Mesendoderm (in vitro differentiated cells): Measurements from ENCODE around the gene IL17REL.

Experiments
- DNase-seq: peaks from one replicate; pipeline ENCODE4 v3.0.0; 2013
- H2AK5ac ChIP-seq: 2 replicates; pipeline ENCODE4 v1.6.1; 2013; ENCODE audit warnings: low read length, inconsistent platforms
- H2BK120ac ChIP-seq: 2 replicates; pipeline ENCODE4 v1.6.1; 2013; ENCODE audit warnings: low read depth, mild to moderate bottlenecking, low read length, moderate library complexity, mixed read lengths
- H2BK15ac ChIP-seq: replicated peaks from 2 replicates; pipeline ENCODE4 v1.6.1; 2013; ENCODE audit warnings: low read depth, mild to moderate bottlenecking, moderate library complexity
- H2BK5ac ChIP-seq: 2 replicates; pipeline ENCODE4 v1.6.1; 2013; ENCODE audit warnings: low read length, inconsistent platforms
- H3K18ac ChIP-seq: 2 replicates; pipeline ENCODE4 v1.6.1; 2013; ENCODE audit warnings: mild to moderate bottlenecking, low read length, mixed read lengths
- H3K23ac ChIP-seq: one replicate; pipeline ENCODE4 v1.6.1; 2013; ENCODE audit warnings: low read length
- H3K27ac ChIP-seq: 2 replicates; pipeline ENCODE4 v1.5.1; 2013; ENCODE audit warnings: low read depth, mild to moderate bottlenecking, inconsistent platforms, low read length, moderate library complexity
- H3K27me3 ChIP-seq: 2 replicates; pipeline ENCODE4 v1.6.1; 2013; ENCODE audit warnings: low read length, control low read depth, mild to moderate bottlenecking, inconsistent platforms; ENCODE audit not compliant: insufficient read depth, poor library complexity
- H3K36me3 ChIP-seq: 2 replicates; pipeline ENCODE4 v1.6.1; 2013; ENCODE audit warnings: low read length, inconsistent platforms; ENCODE audit not compliant: control insufficient read depth, insufficient read depth
- H3K4ac ChIP-seq: one replicate; pipeline ENCODE4 v1.6.1; 2013; ENCODE audit warnings: low read depth, mild to moderate bottlenecking, low read length, moderate library complexity
- H3K4me1 ChIP-seq: 2 replicates; pipeline ENCODE4 v1.6.1; 2013; ENCODE audit warnings: low read depth, low read length, inconsistent platforms; ENCODE audit not compliant: control insufficient read depth
- H3K4me2 ChIP-seq: 2 replicates; pipeline ENCODE4 v1.6.1; 2013; ENCODE audit warnings: low read length
- H3K4me3 ChIP-seq: 2 replicates; pipeline ENCODE4 v1.5.1; 2013; ENCODE audit warnings: mild to moderate bottlenecking, low read length
- H3K56ac ChIP-seq: one replicate; pipeline ENCODE4 v1.6.1; 2013; ENCODE audit warnings: low read length
- H3K79me1 ChIP-seq: 2 replicates; pipeline ENCODE4 v1.6.1; 2013; ENCODE audit warnings: low read length, inconsistent platforms
- H3K79me2 ChIP-seq: 2 replicates; pipeline ENCODE4 v1.6.1; 2013; ENCODE audit warnings: mild to moderate bottlenecking, low read length; ENCODE audit not compliant: control insufficient read depth, insufficient read depth
- H3K9ac ChIP-seq: 2 replicates; pipeline ENCODE4 v1.6.1; 2013; ENCODE audit warnings: low read length, inconsistent platforms
- H4K5ac ChIP-seq: one replicate; pipeline ENCODE4 v1.6.1; 2013; ENCODE audit warnings: low read length
- H4K8ac ChIP-seq: one replicate; pipeline ENCODE4 v1.6.1; 2013; ENCODE audit warnings: low read depth, mild to moderate bottlenecking, control low read depth, low read length, moderate library complexity
- WGBS: extraction: QIAGEN DNeasy Blood & Tissue Kit; methylation state at CpG from one replicate; pipeline ENCODE4 v1.1.7; 2013; ENCODE audit warnings: low lambda C conversion rate, missing lambda C conversion rate; ENCODE audit not compliant: insufficient coverage; ENCODE audit errors: extremely low coverage; 5-methylcytosine and 5-hydroxymethylcytosine counted together

The IL17REL gene

DNA sequence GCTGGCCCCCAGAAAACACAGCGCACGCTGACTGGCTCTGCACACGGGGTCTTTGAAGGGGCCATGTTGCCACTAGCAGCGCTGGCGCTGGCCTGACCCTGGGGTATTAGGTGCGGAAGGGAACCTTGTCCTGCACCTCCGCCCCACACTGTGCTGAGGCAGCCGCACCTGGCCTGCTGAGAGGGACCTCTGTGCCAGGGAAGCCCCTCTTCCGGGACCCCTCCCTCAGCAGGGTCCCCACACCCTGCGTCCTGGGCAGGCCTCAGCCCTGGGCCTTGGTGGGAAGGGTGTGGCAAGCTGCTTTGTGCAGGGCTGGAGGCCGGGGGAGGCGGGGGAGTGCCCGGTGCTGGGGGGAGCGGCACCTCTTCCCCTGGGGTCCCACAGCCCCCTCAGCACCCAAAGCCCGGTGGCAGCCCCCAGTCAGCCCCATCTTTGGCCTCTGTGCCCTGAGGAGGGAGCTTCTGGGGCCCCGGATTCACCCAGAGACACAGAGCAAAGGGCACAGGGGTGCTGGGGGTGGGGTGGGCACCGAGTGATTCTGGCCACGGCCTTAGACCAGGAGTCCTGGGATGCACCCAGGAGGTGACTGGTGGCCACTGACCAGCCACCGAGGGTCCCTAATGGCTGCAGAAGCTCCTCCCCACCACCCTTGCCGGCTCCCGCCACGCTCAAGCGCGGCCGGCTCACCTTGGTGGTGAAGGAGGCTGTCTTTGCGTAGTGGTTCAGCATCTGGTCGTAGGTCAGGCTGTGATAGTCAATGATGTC is 34.1 kb upstream of the IL17REL start:
- Histone ChIP-seq H2BK5ac (no peak overlapping the region), H3K79me2 (no peaks in the 10 kb centered on the region), H3K23ac (no peak overlapping the region), H3K9ac (no peak overlapping the region), H3K18ac (no peak overlapping the region), H3K27me3 (no peaks in the 10 kb centered on the region), H2AK5ac (no peak overlapping the region), H2BK15ac (no peak overlapping the region), H2BK120ac (no peak overlapping the region), H3K4me1 (no peaks in the 10 kb centered on the region), H3K4me3 (no peak overlapping the region), H4K5ac (no peak overlapping the region), H4K8ac (no peak overlapping the region), H3K36me3 (no peaks in the 10 kb centered on the region), H3K4ac (no peak overlapping the region), H3K4me2 (no peak overlapping the region), H3K56ac (no peak overlapping the region), H3K79me1 (no peaks in the 10 kb centered on the region), H3K27ac (no peak overlapping the region)
- WGBS: no CpG with 5 or more reads among the region's 27 CpGs
- no peak for DNase-seq

- Histone ChIP-seq H3K23ac (no peak overlapping the region), H3K79me2 (no peaks in the 10 kb centered on the region), H2AK5ac (no peak overlapping the region), H3K4ac (no peak overlapping the region), H3K4me1 (no peaks in the 10 kb centered on the region), H3K36me3 (no peaks in the 10 kb centered on the region), H3K79me1 (no peaks in the 10 kb centered on the region), H2BK15ac (no peak overlapping the region), H4K5ac (no peak overlapping the region), H3K9ac (no peak overlapping the region), H4K8ac (no peak overlapping the region), H3K18ac (no peak overlapping the region), H3K56ac (no peak overlapping the region), H3K27me3 (no peaks in the 10 kb centered on the region), H3K27ac (no peak overlapping the region), H2BK120ac (no peak overlapping the region), H3K4me3 (no peak overlapping the region), H2BK5ac (no peak overlapping the region), H3K4me2 (no peak overlapping the region)
- no CpG with 5 or more reads among the region's 19 CpGs for WGBS
- DNase-seq: no peak
Measured at GRCh38 chr22:50046019-50046415, 33.5 kb upstream of the IL17REL start.

GRCh38 chr22:50045211-50046018 is 32.9 kb upstream of the IL17REL start:
- no peak for DNase-seq
- Histone ChIP-seq H3K4me2 (no peak overlapping the region), H3K79me2 (no peaks in the 10 kb centered on the region), H3K79me1 (no peaks in the 10 kb centered on the region), H2BK120ac (no peak overlapping the region), H3K18ac (no peak overlapping the region), H3K4ac (no peak overlapping the region), H2AK5ac (no peak overlapping the region), H3K9ac (no peak overlapping the region), H2BK5ac (no peak overlapping the region), H4K5ac (no peak overlapping the region), H3K36me3 (no peaks in the 10 kb centered on the region), H3K4me1 (no peaks in the 10 kb centered on the region), H3K56ac (no peak overlapping the region), H2BK15ac (no peak overlapping the region), H3K27me3 (no peaks in the 10 kb centered on the region), H3K4me3 (no peak overlapping the region), H3K27ac (no peak overlapping the region), H4K8ac (no peak overlapping the region), H3K23ac (no peak overlapping the region)
- WGBS: no CpG with 5 or more reads among the region's 35 CpGs

DNA sequence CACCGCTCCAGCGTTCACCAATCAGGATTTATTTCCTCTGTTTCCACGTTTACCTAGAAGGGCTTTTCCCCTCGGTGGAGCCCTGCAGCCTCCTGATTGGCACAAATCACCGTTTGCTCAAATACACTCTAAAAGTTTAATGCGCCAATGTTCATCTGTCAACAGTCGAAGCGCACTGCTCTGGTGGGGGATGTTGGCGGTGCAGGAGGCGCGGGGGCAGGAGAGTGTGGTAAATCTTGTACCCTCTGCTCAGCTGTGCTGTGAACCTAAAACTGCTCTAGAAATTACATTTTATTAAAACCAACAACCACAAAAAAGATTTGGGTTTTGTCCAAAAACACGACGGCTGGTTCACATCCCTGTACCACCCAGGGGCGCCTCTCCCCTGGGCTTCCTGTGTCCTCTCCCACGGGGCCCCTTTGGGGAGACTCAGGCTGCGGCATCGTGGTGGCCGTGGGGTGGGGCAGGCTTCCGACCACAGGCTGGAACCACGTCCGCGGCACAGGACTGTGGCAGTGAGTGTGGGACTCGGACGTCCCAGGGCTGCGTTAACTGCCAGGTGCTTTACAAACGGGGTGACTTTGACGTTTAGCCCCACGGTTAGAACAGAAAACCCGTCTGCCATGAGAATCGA is 32.0 kb upstream of the IL17REL start:
- H4K8ac ChIP-seq: no peak overlapping the region
- H3K4ac ChIP-seq: no peak overlapping the region
- no peak overlapping the region for H3K56ac ChIP-seq
- H3K27me3 ChIP-seq: no peaks in the 10 kb centered on the region
- H3K4me1 ChIP-seq: no peaks in the 10 kb centered on the region
- no peak overlapping the region for H3K23ac ChIP-seq
- no peak overlapping the region for H2BK120ac ChIP-seq
- H3K18ac ChIP-seq: no peak overlapping the region
- no peaks in the 10 kb centered on the region for H3K79me1 ChIP-seq
- WGBS: no CpG with 5 or more reads among the region's 30 CpGs
- H2AK5ac ChIP-seq: no peak overlapping the region
- H2BK5ac ChIP-seq: no peak overlapping the region
- no peak overlapping the region for H3K9ac ChIP-seq
- no peak overlapping the region for H3K27ac ChIP-seq
- no peak overlapping the region for H3K4me3 ChIP-seq
- H3K4me2 ChIP-seq: no peak overlapping the region
- no peak overlapping the region for H4K5ac ChIP-seq
- no peaks in the 10 kb centered on the region for H3K79me2 ChIP-seq
- no peaks in the 10 kb centered on the region for H3K36me3 ChIP-seq
- no peak overlapping the region for H2BK15ac ChIP-seq
- no peak for DNase-seq

DNA sequence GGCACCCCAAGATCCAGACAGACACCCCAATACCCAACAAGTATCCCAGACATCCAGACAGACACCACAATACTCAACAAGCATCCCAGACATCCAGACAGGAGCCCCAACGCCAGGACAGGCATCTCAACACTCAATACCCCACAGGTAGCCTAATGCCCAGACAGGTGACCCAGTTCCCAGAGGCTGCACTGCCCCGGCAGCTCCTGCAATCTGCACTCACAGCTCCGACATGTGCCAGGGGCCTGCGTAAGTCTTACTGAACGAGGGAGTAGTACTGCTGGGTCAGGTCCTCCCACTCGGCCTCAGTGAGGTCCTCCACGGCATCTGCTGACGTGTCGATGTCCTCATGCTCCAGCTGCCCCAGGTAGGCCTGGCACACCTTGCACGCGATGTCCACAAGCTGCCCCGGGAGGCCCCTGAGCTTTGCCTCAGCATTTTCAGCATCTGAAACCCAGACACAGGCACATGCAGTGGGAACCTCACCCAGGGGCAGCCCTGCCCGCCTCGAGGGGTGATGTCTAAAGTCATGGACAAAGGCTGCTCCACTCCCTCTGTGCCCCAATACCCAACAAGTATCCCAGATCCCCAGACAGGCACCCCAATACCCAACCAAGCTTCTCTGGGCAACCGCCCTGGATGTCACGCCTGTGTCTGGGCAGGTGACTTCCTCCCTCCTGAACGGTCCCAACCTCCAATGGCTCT is 28.9 kb upstream of the IL17REL start:
- H3K27ac ChIP-seq: no peak overlapping the region
- H2BK5ac ChIP-seq: no peak overlapping the region
- H3K4me1 ChIP-seq: no peaks in the 10 kb centered on the region
- H4K8ac ChIP-seq: no peak overlapping the region
- no peak overlapping the region for H3K56ac ChIP-seq
- H3K36me3 ChIP-seq: no peaks in the 10 kb centered on the region
- no peak overlapping the region for H3K4ac ChIP-seq
- H3K79me1 ChIP-seq: no peaks in the 10 kb centered on the region
- H2BK120ac ChIP-seq: no peak overlapping the region
- H3K79me2 ChIP-seq: no peaks in the 10 kb centered on the region
- H4K5ac ChIP-seq: no peak overlapping the region
- H3K4me3 ChIP-seq: no peak overlapping the region
- no peak overlapping the region for H3K4me2 ChIP-seq
- no peak overlapping the region for H2AK5ac ChIP-seq
- no peak overlapping the region for H3K9ac ChIP-seq
- H3K23ac ChIP-seq: no peak overlapping the region
- no peak overlapping the region for H2BK15ac ChIP-seq
- no peak for DNase-seq
- H3K18ac ChIP-seq: no peak overlapping the region
- WGBS: no CpG with 5 or more reads among the region's 17 CpGs
- H3K27me3 ChIP-seq: no peaks in the 10 kb centered on the region
